ENCODE measurements around the gene B3GAT1.

B3GAT1 gene

GRCh38 chr11:134330611-134331353, 81.3 kb downstream of the B3GAT1 start:
- H3K4me2 ChIP-seq (ENCODE audit: low read length): no peak overlapping the region
- H3K27ac ChIP-seq (ENCODE audit: low read length): no peak overlapping the region
- no peak for TF ChIP-seq CTCF (IDR thresholded peaks at IDR 0.05; ENCODE audit: low read depth, low read length)
- TF ChIP-seq EZH2phosphoT487 (IDR thresholded peaks at IDR 0.05; ENCODE audit: low read depth): no peak
- H3K9ac ChIP-seq (ENCODE audit: low read length): no peak overlapping the region
- H3K27me3 ChIP-seq (ENCODE audit: low read depth, low read length): no peaks in the 10 kb centered on the region
- H3K4me1 ChIP-seq (ENCODE audit: low read length): no peaks in the 10 kb centered on the region
- no peaks in the 10 kb centered on the region for H3K9me3 ChIP-seq (ENCODE audit: insufficient read depth, low read length)
- H3K36me3 ChIP-seq (replicated peaks; ENCODE audit: low read depth, low read length): no peaks in the 10 kb centered on the region
- no peaks in the 10 kb centered on the region for H3K79me2 ChIP-seq (ENCODE audit: low read length)
- no peaks in the 10 kb centered on the region for H4K20me1 ChIP-seq (ENCODE audit: insufficient read depth, low read length)
- no peak overlapping the region for H2AFZ ChIP-seq (ENCODE audit: low read depth, low read length)
- no peak overlapping the region for H3K4me3 ChIP-seq (ENCODE audit: low read length)

All from OCI-LY3 (cell line).